ENCODE data around the gene DENND1B.

DENND1B gene, protein sequence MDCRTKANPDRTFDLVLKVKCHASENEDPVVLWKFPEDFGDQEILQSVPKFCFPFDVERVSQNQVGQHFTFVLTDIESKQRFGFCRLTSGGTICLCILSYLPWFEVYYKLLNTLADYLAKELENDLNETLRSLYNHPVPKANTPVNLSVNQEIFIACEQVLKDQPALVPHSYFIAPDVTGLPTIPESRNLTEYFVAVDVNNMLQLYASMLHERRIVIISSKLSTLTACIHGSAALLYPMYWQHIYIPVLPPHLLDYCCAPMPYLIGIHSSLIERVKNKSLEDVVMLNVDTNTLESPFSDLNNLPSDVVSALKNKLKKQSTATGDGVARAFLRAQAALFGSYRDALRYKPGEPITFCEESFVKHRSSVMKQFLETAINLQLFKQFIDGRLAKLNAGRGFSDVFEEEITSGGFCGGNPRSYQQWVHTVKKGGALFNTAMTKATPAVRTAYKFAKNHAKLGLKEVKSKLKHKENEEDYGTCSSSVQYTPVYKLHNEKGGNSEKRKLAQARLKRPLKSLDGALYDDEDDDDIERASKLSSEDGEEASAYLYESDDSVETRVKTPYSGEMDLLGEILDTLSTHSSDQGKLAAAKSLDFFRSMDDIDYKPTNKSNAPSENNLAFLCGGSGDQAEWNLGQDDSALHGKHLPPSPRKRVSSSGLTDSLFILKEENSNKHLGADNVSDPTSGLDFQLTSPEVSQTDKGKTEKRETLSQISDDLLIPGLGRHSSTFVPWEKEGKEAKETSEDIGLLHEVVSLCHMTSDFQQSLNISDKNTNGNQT

DNA sequence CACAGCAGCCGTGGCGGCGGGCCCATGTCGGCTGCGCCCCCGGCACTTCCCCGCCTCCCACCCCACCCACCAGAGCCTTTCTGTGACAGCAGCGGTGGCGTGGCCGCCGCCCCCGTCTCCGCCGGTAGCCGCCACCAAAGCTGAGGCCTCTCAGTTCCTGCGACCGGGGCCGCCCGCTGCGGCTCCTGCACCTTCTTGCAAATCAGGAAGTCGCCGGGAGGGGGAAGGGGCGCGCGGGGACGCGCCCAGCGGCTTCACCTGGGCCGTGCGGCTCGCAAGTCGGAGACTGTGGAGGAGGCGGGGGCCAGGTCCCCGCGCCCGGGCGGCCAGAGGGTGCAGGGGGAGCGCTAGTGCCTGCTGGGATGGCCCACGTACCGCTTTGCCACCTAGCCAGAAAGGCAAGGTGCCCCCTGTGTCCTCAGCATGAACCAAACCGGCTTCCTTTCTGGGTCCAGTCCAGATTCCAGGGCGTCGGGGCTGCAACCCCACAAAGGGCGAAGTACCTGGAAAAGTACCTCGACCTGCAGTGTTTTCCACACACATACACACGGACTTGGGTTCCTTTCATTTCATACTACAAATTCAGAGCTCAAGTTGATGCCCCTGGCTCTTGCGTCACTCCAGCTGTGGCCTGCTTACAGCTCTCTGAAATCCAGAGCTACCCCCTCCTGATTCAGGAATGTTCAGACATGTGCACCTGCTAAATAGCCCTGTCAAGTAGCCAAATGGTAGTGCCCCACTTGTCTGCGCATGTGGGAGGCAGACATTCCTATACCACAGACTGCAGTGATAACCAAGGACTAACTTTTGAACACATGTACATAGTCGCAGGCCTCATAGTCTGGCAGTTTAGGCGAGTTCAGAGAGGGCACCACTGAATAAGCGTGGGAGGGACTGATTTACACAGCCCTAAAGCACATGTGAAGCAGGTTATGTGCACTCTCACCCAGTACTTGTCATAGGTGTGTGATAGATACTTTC is at the start of gene DENND1B:
TSS of gene DENND1B (minus strand) at position 199 of the 981 bp plus-strand sequence. CDS start 325 bp downstream, outside the sequence.
- CTCF ChIA-PET: interaction anchor here (0.5 to 0.8 kb wide), 3 partner anchors 14 to 583 kb away, joined by 4 to 5 read pairs (median 4); no protein-coding TSS in a partner anchor
- Histone ChIP-seq H3K36me3 (ENCODE audit: control insufficient read depth in 2 of 2, insufficient read depth in 1 of 2, low read length in 2 of 2) (no peaks in the 10 kb centered on the region), H3K27ac (ENCODE audit: extremely low read depth, low read depth, low read length) (peak within 1 kb of the TSS; percentile 86), H3K9me3 (ENCODE audit: control insufficient read depth, insufficient read depth, low read depth, low read length) (no peaks in the 10 kb centered on the region), H3K4me1 (ENCODE audit: control insufficient read depth, insufficient read depth, low read length) (no peaks in the 10 kb centered on the region; the same call in none of the 2 replicates), H3K4me3 (ENCODE audit: low read depth, low read length) (peak within 1 kb of the TSS; percentile 83)
- POLR2A ChIA-PET: interaction anchor here (0.5 to 0.6 kb wide), 2 partner anchors 36 to 42 kb away, joined by 3 read pairs; no protein-coding TSS in a partner anchor
- TF ChIP-seq ZNF132 (tag by site-specific recombination; IDR thresholded peaks at IDR 0.05; ENCODE audit: borderline replicate concordance) (no peak), ZNF571 (tag by site-specific recombination; IDR thresholded peaks at IDR 0.05) (no peak), ZNF785 (tag by site-specific recombination; IDR thresholded peaks at IDR 0.05) (no peak), ZNF473 (tag by site-specific recombination; IDR thresholded peaks at IDR 0.05) (no peak), ZNF138 (tag by site-specific recombination; IDR thresholded peaks at IDR 0.05; ENCODE audit: borderline replicate concordance) (no peak), MZF1 (tag by site-specific recombination; IDR thresholded peaks at IDR 0.05; ENCODE audit: borderline replicate concordance) (no peak), ZNF561 (tag by site-specific recombination; IDR thresholded peaks at IDR 0.05; ENCODE audit: borderline replicate concordance) (peak; percentile 57), TCF7L2 (IDR thresholded peaks at IDR 0.05; ENCODE audit: borderline replicate concordance, low read depth, low read length) (no peak), ZSCAN30 (tag by site-specific recombination; IDR thresholded peaks at IDR 0.05) (peak; percentile 64), GLI4 (tag by site-specific recombination; IDR thresholded peaks at IDR 0.05) (no peak), MYNN (tag by site-specific recombination; IDR thresholded peaks at IDR 0.05; ENCODE audit: borderline replicate concordance) (peak; percentile 34; the same call in 1 of the 2 replicates), ZXDB (tag by site-specific recombination; IDR thresholded peaks at IDR 0.05) (0 out of 2 replicates have a peak, but pooled peaks have one; percentile 43), ZNF629 (tag by site-specific recombination; IDR thresholded peaks at IDR 0.05) (no peak), REPIN1 (tag by site-specific recombination; IDR thresholded peaks at IDR 0.05; ENCODE audit: low read depth) (no peak)
- TF ChIP-seq, protein P1, sequence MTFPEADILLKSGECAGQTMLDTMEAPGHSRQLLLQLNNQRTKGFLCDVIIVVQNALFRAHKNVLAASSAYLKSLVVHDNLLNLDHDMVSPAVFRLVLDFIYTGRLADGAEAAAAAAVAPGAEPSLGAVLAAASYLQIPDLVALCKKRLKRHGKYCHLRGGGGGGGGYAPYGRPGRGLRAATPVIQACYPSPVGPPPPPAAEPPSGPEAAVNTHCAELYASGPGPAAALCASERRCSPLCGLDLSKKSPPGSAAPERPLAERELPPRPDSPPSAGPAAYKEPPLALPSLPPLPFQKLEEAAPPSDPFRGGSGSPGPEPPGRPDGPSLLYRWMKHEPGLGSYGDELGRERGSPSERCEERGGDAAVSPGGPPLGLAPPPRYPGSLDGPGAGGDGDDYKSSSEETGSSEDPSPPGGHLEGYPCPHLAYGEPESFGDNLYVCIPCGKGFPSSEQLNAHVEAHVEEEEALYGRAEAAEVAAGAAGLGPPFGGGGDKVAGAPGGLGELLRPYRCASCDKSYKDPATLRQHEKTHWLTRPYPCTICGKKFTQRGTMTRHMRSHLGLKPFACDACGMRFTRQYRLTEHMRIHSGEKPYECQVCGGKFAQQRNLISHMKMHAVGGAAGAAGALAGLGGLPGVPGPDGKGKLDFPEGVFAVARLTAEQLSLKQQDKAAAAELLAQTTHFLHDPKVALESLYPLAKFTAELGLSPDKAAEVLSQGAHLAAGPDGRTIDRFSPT (tag by site-specific recombination; IDR thresholded peaks at IDR 0.05): peak; percentile 40
- TF ChIP-seq, protein P2, sequence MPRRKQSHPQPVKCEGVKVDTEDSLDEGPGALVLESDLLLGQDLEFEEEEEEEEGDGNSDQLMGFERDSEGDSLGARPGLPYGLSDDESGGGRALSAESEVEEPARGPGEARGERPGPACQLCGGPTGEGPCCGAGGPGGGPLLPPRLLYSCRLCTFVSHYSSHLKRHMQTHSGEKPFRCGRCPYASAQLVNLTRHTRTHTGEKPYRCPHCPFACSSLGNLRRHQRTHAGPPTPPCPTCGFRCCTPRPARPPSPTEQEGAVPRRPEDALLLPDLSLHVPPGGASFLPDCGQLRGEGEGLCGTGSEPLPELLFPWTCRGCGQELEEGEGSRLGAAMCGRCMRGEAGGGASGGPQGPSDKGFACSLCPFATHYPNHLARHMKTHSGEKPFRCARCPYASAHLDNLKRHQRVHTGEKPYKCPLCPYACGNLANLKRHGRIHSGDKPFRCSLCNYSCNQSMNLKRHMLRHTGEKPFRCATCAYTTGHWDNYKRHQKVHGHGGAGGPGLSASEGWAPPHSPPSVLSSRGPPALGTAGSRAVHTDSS (tag by site-specific recombination; IDR thresholded peaks at IDR 0.05): no peak
- TF ChIP-seq, protein P3, sequence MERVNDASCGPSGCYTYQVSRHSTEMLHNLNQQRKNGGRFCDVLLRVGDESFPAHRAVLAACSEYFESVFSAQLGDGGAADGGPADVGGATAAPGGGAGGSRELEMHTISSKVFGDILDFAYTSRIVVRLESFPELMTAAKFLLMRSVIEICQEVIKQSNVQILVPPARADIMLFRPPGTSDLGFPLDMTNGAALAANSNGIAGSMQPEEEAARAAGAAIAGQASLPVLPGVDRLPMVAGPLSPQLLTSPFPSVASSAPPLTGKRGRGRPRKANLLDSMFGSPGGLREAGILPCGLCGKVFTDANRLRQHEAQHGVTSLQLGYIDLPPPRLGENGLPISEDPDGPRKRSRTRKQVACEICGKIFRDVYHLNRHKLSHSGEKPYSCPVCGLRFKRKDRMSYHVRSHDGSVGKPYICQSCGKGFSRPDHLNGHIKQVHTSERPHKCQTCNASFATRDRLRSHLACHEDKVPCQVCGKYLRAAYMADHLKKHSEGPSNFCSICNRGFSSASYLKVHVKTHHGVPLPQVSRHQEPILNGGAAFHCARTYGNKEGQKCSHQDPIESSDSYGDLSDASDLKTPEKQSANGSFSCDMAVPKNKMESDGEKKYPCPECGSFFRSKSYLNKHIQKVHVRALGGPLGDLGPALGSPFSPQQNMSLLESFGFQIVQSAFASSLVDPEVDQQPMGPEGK (tag by site-specific recombination; IDR thresholded peaks at IDR 0.05): peak; percentile 75
- TF ChIP-seq, protein P4, sequence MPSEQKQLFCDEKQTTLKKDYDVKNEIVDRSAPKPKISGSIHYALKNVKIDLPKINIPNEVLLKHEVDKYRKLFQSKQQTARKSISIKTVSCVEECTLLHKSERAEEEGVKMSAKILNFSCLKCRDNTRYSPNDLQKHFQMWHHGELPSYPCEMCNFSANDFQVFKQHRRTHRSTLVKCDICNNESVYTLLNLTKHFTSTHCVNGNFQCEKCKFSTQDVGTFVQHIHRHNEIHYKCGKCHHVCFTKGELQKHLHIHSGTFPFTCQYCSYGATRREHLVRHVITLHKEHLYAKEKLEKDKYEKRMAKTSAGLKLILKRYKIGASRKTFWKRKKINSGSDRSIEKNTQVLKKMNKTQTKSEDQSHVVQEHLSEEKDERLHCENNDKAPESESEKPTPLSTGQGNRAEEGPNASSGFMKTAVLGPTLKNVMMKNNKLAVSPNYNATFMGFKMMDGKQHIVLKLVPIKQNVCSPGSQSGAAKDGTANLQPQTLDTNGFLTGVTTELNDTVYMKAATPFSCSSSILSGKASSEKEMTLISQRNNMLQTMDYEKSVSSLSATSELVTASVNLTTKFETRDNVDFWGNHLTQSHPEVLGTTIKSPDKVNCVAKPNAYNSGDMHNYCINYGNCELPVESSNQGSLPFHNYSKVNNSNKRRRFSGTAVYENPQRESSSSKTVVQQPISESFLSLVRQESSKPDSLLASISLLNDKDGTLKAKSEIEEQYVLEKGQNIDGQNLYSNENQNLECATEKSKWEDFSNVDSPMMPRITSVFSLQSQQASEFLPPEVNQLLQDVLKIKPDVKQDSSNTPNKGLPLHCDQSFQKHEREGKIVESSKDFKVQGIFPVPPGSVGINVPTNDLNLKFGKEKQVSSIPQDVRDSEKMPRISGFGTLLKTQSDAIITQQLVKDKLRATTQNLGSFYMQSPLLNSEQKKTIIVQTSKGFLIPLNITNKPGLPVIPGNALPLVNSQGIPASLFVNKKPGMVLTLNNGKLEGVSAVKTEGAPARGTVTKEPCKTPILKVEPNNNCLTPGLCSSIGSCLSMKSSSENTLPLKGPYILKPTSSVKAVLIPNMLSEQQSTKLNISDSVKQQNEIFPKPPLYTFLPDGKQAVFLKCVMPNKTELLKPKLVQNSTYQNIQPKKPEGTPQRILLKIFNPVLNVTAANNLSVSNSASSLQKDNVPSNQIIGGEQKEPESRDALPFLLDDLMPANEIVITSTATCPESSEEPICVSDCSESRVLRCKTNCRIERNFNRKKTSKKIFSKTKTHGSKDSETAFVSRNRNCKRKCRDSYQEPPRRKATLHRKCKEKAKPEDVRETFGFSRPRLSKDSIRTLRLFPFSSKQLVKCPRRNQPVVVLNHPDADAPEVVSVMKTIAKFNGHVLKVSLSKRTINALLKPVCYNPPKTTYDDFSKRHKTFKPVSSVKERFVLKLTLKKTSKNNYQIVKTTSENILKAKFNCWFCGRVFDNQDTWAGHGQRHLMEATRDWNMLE (tag by site-specific recombination; conservative IDR thresholded peaks at IDR 0.05; ENCODE audit: low read depth): no peak
